H1 (cell line): ENCODE measurements around the gene PLEKHM1. TPM values are rescaled to one million over a fixed set of nuclear protein-coding genes. Genes with fewer than 3 reads are reported as not detected.
"Not testable (repeated sequence)": the region's sequence is repeated elsewhere in the genome, so short reads cannot be mapped to it uniquely, and the experiment has no call there.

Experiments
- CTCF ChIA-PET: fragments of 300-600 bp; sonication (Branson Sonifier 250); formaldehyde crosslinking; loops from one replicate; lab custom pipeline; 2021; ENCODE audit not compliant: partially characterized antibody; lab: Charles Lee
- POLR2A ChIA-PET: fragments of 300-600 bp; sonication (Branson Sonifier 250); formaldehyde crosslinking; loops from one replicate; lab custom pipeline; 2021; ENCODE audit warnings: inconsistent platforms; ENCODE audit not compliant: partially characterized antibody; lab: Charles Lee
- DNase-seq, 2 experiments: peaks; one replicate each; pipeline versions ENCODE4 v3.0.0 to v3.0.0-alpha.2; 2010 to 2022; ENCODE audit warnings: low spot score in 2 of 2, low read depth in 1 of 2, mixed read lengths in 1 of 2
- FAIRE-seq: peaks from 2 replicates; lab custom pipeline; 2011; peaks lifted over from hg19 to GRCh38; lab: Jason Lieb, UNC
- H2AFZ ChIP-seq: 2 replicates; pipeline ENCODE4 v1.8.1; 2012; ENCODE audit warnings: low read length, inconsistent platforms
- H2AK5ac ChIP-seq: 2 replicates; pipeline ENCODE4 v1.6.1; 2013; ENCODE audit warnings: low read depth, low read length
- H2BK120ac ChIP-seq: replicated peaks from 2 replicates; pipeline ENCODE3; 2013; ENCODE audit warnings: low read depth, low read length, inconsistent platforms
- H2BK12ac ChIP-seq: 2 replicates; pipeline ENCODE4 v1.6.1; 2013; ENCODE audit warnings: low read depth, low read length
- H2BK15ac ChIP-seq: 2 replicates; pipeline ENCODE4 v1.6.1; 2013; ENCODE audit warnings: low read length
- H2BK20ac ChIP-seq: 2 replicates; pipeline ENCODE4 v1.6.1; 2013; ENCODE audit warnings: low read length
- H2BK5ac ChIP-seq: 2 replicates; pipeline ENCODE4 v1.6.1; 2013; ENCODE audit warnings: low read depth, low read length
- H3K14ac ChIP-seq: 2 replicates; pipeline ENCODE4 v1.6.1; 2013; ENCODE audit warnings: inconsistent platforms; ENCODE audit not compliant: insufficient read length
- H3K18ac ChIP-seq: 2 replicates; pipeline ENCODE4 v1.6.1; 2013; ENCODE audit warnings: low read length; ENCODE audit errors: extremely low read depth
- H3K23ac ChIP-seq: 2 replicates; pipeline ENCODE4 v1.6.1; 2013; ENCODE audit warnings: inconsistent platforms; ENCODE audit not compliant: insufficient read length
- H3K23me2 ChIP-seq: 2 replicates; pipeline ENCODE4 v1.6.1; 2013; ENCODE audit warnings: low read depth, low read length
- H3K27ac ChIP-seq: 2 replicates; pipeline ENCODE4 v1.6.1; 2011; ENCODE audit warnings: low read depth, low read length, inconsistent platforms
- H3K27me3 ChIP-seq, 4 experiments: replicated peaks in 1 of 4; 1 replicate in 1 of 4; 2 replicates in 3 of 4; pipeline versions ENCODE4 v1.6.1 to v1.8.1; 2011 to 2013; ENCODE audit warnings: low read length in 3 of 4, mild to moderate bottlenecking in 3 of 4, inconsistent platforms in 2 of 4, mixed read lengths in 2 of 4, moderate library complexity in 1 of 4; ENCODE audit not compliant: control insufficient read depth in 3 of 4, insufficient read depth in 3 of 4; ENCODE audit errors: extremely low read depth in 1 of 4
- H3K36me3 ChIP-seq, 4 experiments: 2 replicates each; pipeline versions ENCODE4 v1.6.1 to v1.8.1; 2011 to 2013; ENCODE audit warnings: mild to moderate bottlenecking in 4 of 4, low read length in 3 of 4, moderate library complexity in 2 of 4, control low read depth in 1 of 4, inconsistent platforms in 1 of 4; ENCODE audit not compliant: insufficient read depth in 4 of 4, control insufficient read depth in 2 of 4
- H3K4ac ChIP-seq: replicated peaks from 2 replicates; pipeline ENCODE3; 2013; ENCODE audit warnings: low read length, low read depth, mixed read lengths, inconsistent platforms; ENCODE audit not compliant: insufficient read length
- H3K4me1 ChIP-seq, 4 experiments: replicated peaks in 1 of 4; 1 replicate in 1 of 4; 2 replicates in 3 of 4; pipeline versions ENCODE4 v1.6.1 to v1.8.1; 2011 to 2013; ENCODE audit warnings: low read length in 3 of 4, inconsistent platforms in 2 of 4, mixed read lengths in 1 of 4; ENCODE audit not compliant: insufficient read depth in 4 of 4, control insufficient read depth in 3 of 4
- H3K4me2 ChIP-seq, 2 experiments: 2 replicates each; pipeline versions ENCODE4 v1.6.1 to v1.8.1; 2011 to 2013; ENCODE audit warnings: low read depth in 2 of 2, low read length in 2 of 2, control low read depth in 1 of 2, inconsistent platforms in 1 of 2, mild to moderate bottlenecking in 1 of 2; ENCODE audit not compliant: insufficient read depth in 1 of 2
- H3K4me3 ChIP-seq, 4 experiments: fragments of 200-600, 300-600 bp in 1 of 4; sonication (generic), shearing (Covaris generic), sonication (Bioruptor Twin) in 1 of 4; 2 replicates each; pipeline versions ENCODE4 v1.5.1 to v1.8.1; 2011 to 2016; ENCODE audit warnings: low read length in 4 of 4, low read depth in 3 of 4, control low read depth in 2 of 4, inconsistent platforms in 2 of 4, mild to moderate bottlenecking in 2 of 4, mixed read lengths in 1 of 4, moderate library complexity in 1 of 4; ENCODE audit not compliant: insufficient read depth in 2 of 4; ENCODE audit errors: extremely low read depth in 1 of 4
- H3K56ac ChIP-seq: replicated peaks from 2 replicates; pipeline ENCODE3; 2013; ENCODE audit warnings: low read depth, mild to moderate bottlenecking, mixed read lengths, low read length, inconsistent platforms; ENCODE audit not compliant: insufficient read length
- H3K79me1 ChIP-seq: 2 replicates; pipeline ENCODE4 v1.6.1; 2013; ENCODE audit warnings: low read depth, low read length, control low read depth
- H3K79me2 ChIP-seq, 2 experiments: 2 replicates each; pipeline versions ENCODE4 v1.6.1 to v1.8.1; 2012 to 2013; ENCODE audit warnings: low read length in 2 of 2, mild to moderate bottlenecking in 2 of 2, inconsistent platforms in 1 of 2; ENCODE audit not compliant: insufficient read depth in 2 of 2, control insufficient read depth in 1 of 2
- H3K9ac ChIP-seq, 4 experiments: replicated peaks in 1 of 4; 1 replicate in 1 of 4; 2 replicates in 3 of 4; pipeline versions ENCODE4 v1.6.1 to v1.8.1; 2011 to 2013; ENCODE audit warnings: low read depth in 3 of 4, low read length in 3 of 4, control low read depth in 2 of 4, mild to moderate bottlenecking in 2 of 4, moderate library complexity in 2 of 4, inconsistent platforms in 1 of 4; ENCODE audit errors: extremely low read depth in 1 of 4
- H3K9me3 ChIP-seq, 2 experiments: 2 replicates each; pipeline versions ENCODE4 v1.6.1 to v1.8.1; 2012 to 2013; ENCODE audit warnings: mild to moderate bottlenecking in 2 of 2, moderate library complexity in 2 of 2, control low read depth in 1 of 2, inconsistent platforms in 1 of 2, low read depth in 1 of 2, low read length in 1 of 2, mixed read lengths in 1 of 2; ENCODE audit not compliant: insufficient read depth in 2 of 2
- H4K20me1 ChIP-seq, 2 experiments: replicated peaks in 1 of 2; 2 replicates each; pipeline versions ENCODE3 to v1.8.1; 2011 to 2013; ENCODE audit warnings: inconsistent platforms in 2 of 2, low read length in 2 of 2, mild to moderate bottlenecking in 1 of 2; ENCODE audit not compliant: insufficient read depth in 2 of 2, control insufficient read depth in 1 of 2
- H4K5ac ChIP-seq: 2 replicates; pipeline ENCODE4 v1.6.1; 2013; ENCODE audit warnings: low read length, low read depth, mixed read lengths, inconsistent platforms; ENCODE audit not compliant: insufficient read length
- H4K8ac ChIP-seq: 2 replicates; pipeline ENCODE4 v1.8.0; 2013; ENCODE audit warnings: mild to moderate bottlenecking, moderate library complexity, low read length, inconsistent platforms; ENCODE audit not compliant: insufficient read depth; ENCODE audit errors: extremely low read depth
- H4K91ac ChIP-seq: replicated peaks from 2 replicates; pipeline ENCODE3; 2013; ENCODE audit warnings: low read length, mixed read lengths, inconsistent platforms; ENCODE audit not compliant: insufficient read length
- WGBS, 2 experiments: shearing (Covaris generic) in 1 of 2; methylation state at CpG; one replicate each; pipeline versions ENCODE4 v1.1.6 to v1.1.7; 2013 to 2015; ENCODE audit warnings: low lambda C conversion rate in 2 of 2, mixed read lengths in 2 of 2, inconsistent platforms in 1 of 2, low coverage in 1 of 2, missing lambda C conversion rate in 1 of 2; ENCODE audit not compliant: insufficient replicate concordance in 2 of 2, insufficient coverage in 1 of 2, insufficient read length in 1 of 2; ENCODE audit errors: extremely low coverage in 1 of 2, missing lambda C conversion rate in 1 of 2; 5-methylcytosine and 5-hydroxymethylcytosine counted together
- polyA plus RNA-seq, 7 experiments: library from polyadenylated mRNA; depleted of rRNA in 3 of 7; stranded (reverse) in 5 of 7; unstranded in 2 of 7; fragments of >200 nt in 5 of 7; fragments of 200-250 nt in 2 of 7; gene quantifications; 1 replicate in 5 of 7; 2 replicates in 1 of 7; 4 replicates in 1 of 7; pipeline versions ENCODE4 v1.2.1 to v1.2.3, GENCODE V29; 2011 to 2013; ENCODE audit warnings: missing spikeins in 2 of 7, mixed read lengths in 2 of 7
- total RNA-seq: library from RNA; stranded (reverse); fragmentation: NEBNext Ultra II Directional; extraction: Animal tissue kit (Norgen Biotek cat#: 25700); gene quantifications from 2 replicates; pipeline ENCODE4 v1.2.1, GENCODE V29; 2021

PLEKHM1 gene
- total and polyA plus RNA-seq, 2 of the 8 experiments (the other 6 are each of a cell fraction or from before 2014, with no cell fraction given): 7.6 to 17.9 TPM

DNA sequence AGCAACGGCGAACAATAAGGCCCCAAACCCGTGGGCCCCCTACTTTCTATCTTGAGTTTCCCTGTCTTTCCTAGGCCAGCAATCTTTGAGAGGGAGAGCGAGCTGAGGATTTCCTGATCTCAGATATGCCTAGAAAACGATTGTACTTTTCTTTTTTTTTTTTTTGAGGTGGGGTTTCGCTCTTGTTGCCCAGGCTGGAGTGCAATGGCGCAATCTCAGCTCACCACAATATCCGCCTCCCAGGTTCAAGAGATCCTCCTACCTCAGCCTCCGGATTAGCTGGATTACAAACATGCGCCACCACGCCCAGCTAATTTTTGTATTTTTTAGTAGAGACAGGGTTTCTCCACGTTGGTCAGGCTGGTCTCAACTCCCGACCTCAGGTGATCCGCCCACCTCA lies 42.9 kb downstream of the PLEKHM1 start:
- H3K27me3 ChIP-seq, H3K4me2 ChIP-seq, H4K8ac ChIP-seq, H4K91ac ChIP-seq, H2BK120ac ChIP-seq, H2AK5ac ChIP-seq, H3K23me2 ChIP-seq, H2BK15ac ChIP-seq, CTCF ChIA-PET, H2BK20ac ChIP-seq, H3K14ac ChIP-seq, H4K5ac ChIP-seq, H3K23ac ChIP-seq, H3K9ac ChIP-seq, H2BK5ac ChIP-seq, H3K4ac ChIP-seq, FAIRE-seq, H3K27ac ChIP-seq, H3K36me3 ChIP-seq, H3K4me3 ChIP-seq, POLR2A ChIA-PET, H2AFZ ChIP-seq, DNase-seq, H3K56ac ChIP-seq, H3K79me1 ChIP-seq, H3K79me2 ChIP-seq, H2BK12ac ChIP-seq, H4K20me1 ChIP-seq, H3K9me3 ChIP-seq, H3K4me1 ChIP-seq, H3K18ac ChIP-seq: not testable (repeated sequence)
- WGBS, 2 experiments: 82% methylated on average over 11 of the region's 14 CpGs; no CpG with 5 or more reads in 1 of the 2 experiments

DNA sequence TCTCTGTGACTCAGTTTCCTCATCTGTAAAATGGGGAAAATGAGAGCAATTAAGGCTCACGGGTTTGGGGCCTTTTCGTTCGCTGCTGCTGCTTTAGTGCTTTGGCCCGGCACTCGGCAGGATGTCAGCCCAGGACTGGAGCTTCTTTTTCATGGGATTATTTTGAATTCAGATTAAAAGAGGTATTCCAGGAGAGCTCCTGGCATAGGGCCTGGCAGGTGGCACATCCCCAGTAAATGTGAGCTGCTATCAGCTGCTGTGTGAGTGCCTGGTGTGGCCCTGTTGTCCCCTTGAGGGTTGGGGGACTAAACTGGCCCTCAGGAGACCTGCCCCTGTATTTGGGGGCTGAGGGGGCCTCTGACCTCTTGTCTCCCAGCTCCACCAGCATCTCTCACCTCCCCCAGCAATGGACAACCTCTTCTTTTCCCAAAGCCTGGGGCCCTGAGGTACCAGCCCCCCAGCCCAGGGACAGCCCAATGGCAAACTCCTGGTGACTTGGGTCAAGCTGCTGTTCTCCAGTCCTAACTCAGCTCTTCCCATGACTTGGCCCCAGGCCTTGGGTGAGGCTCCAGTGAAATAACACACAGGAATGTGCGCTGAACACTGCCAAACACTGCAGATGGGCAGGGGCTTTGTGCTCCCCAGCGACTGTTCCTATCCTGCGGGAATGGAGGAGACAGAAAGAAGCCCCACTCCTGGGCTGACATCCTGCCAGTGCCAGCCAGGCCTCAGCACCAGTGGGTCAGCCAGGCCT lies 43.5 kb downstream of the PLEKHM1 start:
- not testable (repeated sequence) for DNase-seq, FAIRE-seq

More for the DNA sequence above, 43.5 kb downstream of the PLEKHM1 start:
- H2BK5ac ChIP-seq, H4K91ac ChIP-seq, H3K9ac ChIP-seq, H3K9me3 ChIP-seq, H3K27ac ChIP-seq, H2AK5ac ChIP-seq, H4K8ac ChIP-seq, H3K56ac ChIP-seq, H2AFZ ChIP-seq, H3K4me3 ChIP-seq, H3K4me2 ChIP-seq, H3K14ac ChIP-seq, H2BK12ac ChIP-seq, H4K5ac ChIP-seq, H2BK120ac ChIP-seq, H4K20me1 ChIP-seq, H2BK20ac ChIP-seq, H3K23ac ChIP-seq, H3K27me3 ChIP-seq, H2BK15ac ChIP-seq, H3K18ac ChIP-seq, H3K79me2 ChIP-seq, H3K4me1 ChIP-seq, H3K36me3 ChIP-seq, H3K23me2 ChIP-seq, POLR2A ChIA-PET, H3K4ac ChIP-seq, H3K79me1 ChIP-seq: not testable (repeated sequence)
- 92% methylated on average over 8 of the region's 8 CpGs; no CpG with 5 or more reads in 1 of the 2 experiments for WGBS, 2 experiments
- CTCF ChIA-PET: interaction anchor here (1.0 kb wide), 1 partner anchor 19 kb away, joined by 5 read pairs; no protein-coding TSS in a partner anchor
